Keratinocyte (primary cell): ENCODE results near the gene PEX5L.

ENCODE experiments used
- EZH2 ChIP-seq: IDR thresholded peaks from one replicate; pipeline ENCODE4 v1.6.1; 2012; ENCODE audit warnings: inconsistent platforms, mild to moderate bottlenecking, low read length, moderate library complexity
- TF ChIP-seq, protein P1 (sequence below), 3 experiments: IDR thresholded peaks in 1 of 3; conservative IDR thresholded peaks in 1 of 3; optimal IDR thresholded peaks in 1 of 3; 2 replicates in 2 of 3; 3 replicates in 1 of 3; pipeline versions ENCODE3 to v1.5.1; 2011; ENCODE audit warnings: low read length in 3 of 3, mild to moderate bottlenecking in 3 of 3, moderate library complexity in 2 of 3, control low read depth in 1 of 3, inconsistent platforms in 1 of 3; ENCODE audit not compliant: insufficient read depth in 2 of 3; ENCODE audit errors: extremely low read depth in 1 of 3

GRCh38 chr3:180026997-180027396 is 9.7 kb downstream of the PEX5L start:
- TF ChIP-seq, protein P1, sequence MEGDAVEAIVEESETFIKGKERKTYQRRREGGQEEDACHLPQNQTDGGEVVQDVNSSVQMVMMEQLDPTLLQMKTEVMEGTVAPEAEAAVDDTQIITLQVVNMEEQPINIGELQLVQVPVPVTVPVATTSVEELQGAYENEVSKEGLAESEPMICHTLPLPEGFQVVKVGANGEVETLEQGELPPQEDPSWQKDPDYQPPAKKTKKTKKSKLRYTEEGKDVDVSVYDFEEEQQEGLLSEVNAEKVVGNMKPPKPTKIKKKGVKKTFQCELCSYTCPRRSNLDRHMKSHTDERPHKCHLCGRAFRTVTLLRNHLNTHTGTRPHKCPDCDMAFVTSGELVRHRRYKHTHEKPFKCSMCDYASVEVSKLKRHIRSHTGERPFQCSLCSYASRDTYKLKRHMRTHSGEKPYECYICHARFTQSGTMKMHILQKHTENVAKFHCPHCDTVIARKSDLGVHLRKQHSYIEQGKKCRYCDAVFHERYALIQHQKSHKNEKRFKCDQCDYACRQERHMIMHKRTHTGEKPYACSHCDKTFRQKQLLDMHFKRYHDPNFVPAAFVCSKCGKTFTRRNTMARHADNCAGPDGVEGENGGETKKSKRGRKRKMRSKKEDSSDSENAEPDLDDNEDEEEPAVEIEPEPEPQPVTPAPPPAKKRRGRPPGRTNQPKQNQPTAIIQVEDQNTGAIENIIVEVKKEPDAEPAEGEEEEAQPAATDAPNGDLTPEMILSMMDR (optimal IDR thresholded peaks at IDR 0.05 in 1 of 3, IDR thresholded peaks at IDR 0.05 in 1 of 3, conservative IDR thresholded peaks at IDR 0.05 in 1 of 3; ENCODE audit: extremely low read depth in 1 of 3, insufficient read depth in 2 of 3, low read length in 3 of 3) = no peak
- no peak for TF ChIP-seq EZH2
